GM12878 (cell line): Measurements from ENCODE around the gene ANKMY1. TPM values are rescaled to one million over a fixed set of nuclear protein-coding genes. Genes with fewer than 3 reads are reported as not detected.

Experiments used
- ATAC-seq: fragments of 200-7000 bp; cut with Tn5 transposase; 3 replicates; pipeline ENCODE4 v1.9.1; 2020; ENCODE audit warnings: mild to moderate bottlenecking, moderate library complexity
- BruUV-seq: library from RNA; stranded (reverse); fragments of 400-500 nt; replicated peaks from 2 replicates; lab custom pipeline; 2021; lab: Mats Ljungman, UMichigan
- CTCF ChIA-PET: fragments of 300-600 bp; sonication (Branson Sonifier 250); formaldehyde crosslinking; extraction: SDS; loops from one replicate; lab custom pipeline; 2021; ENCODE audit warnings: inconsistent platforms; lab: Yijun Ruan, JAX
- POLR2A ChIA-PET: fragments of 350-600 bp; formaldehyde crosslinking; extraction: SDS; loops from one replicate; lab custom pipeline; 2021; ENCODE audit warnings: inconsistent platforms; lab: Charles Lee
- RAD21 ChIA-PET: fragments of 300-600 bp; sonication (Branson Sonifier 250); formaldehyde crosslinking; loops from one replicate; lab custom pipeline; 2023; ENCODE audit warnings: antibody characterized with exemption; ENCODE audit not compliant: unreplicated experiment; lab: Charles Lee
- SMC1A ChIA-PET: fragments of 300-600 bp; sonication (Branson Sonifier 250); formaldehyde crosslinking; loops from one replicate; lab custom pipeline; 2023; ENCODE audit not compliant: unreplicated experiment, uncharacterized antibody; lab: Charles Lee
- DNase-seq: peaks from one replicate; pipeline ENCODE4 v3.0.0-alpha.2; 2011; ENCODE audit warnings: low read depth, low spot score
- FAIRE-seq: peaks from 3 replicates; lab custom pipeline; 2011; peaks lifted over from hg19 to GRCh38; lab: Jason Lieb, UNC
- H2AFZ ChIP-seq: 2 replicates; pipeline ENCODE4 v1.6.0; 2011; ENCODE audit warnings: low read depth, low read length, control low read depth; ENCODE audit not compliant: control insufficient read depth
- H3K27ac ChIP-seq: 2 replicates; pipeline ENCODE4 v1.5.1; 2011; ENCODE audit warnings: control low read depth; ENCODE audit not compliant: control insufficient read depth, insufficient read depth
- H3K27me3 ChIP-seq, 2 experiments: replicated peaks in 1 of 2; 2 replicates each; pipeline versions ENCODE4 v1.6.0 to v1.6.1; 2011; ENCODE audit warnings: low read length in 1 of 2; ENCODE audit not compliant: control insufficient read depth in 2 of 2, insufficient read depth in 2 of 2
- H3K36me3 ChIP-seq, 2 experiments: 2 replicates each; pipeline ENCODE4 v1.5.1; 2011; ENCODE audit warnings: low read length in 1 of 2; ENCODE audit not compliant: control insufficient read depth in 2 of 2, insufficient read depth in 2 of 2
- H3K4me1 ChIP-seq: 2 replicates; pipeline ENCODE4 v1.6.1; 2011; ENCODE audit warnings: mild to moderate bottlenecking, low read length, moderate library complexity, mixed read lengths; ENCODE audit not compliant: control insufficient read depth, insufficient read depth
- H3K4me2 ChIP-seq: 2 replicates; pipeline ENCODE4 v1.6.0; 2011; ENCODE audit warnings: control low read depth; ENCODE audit not compliant: control insufficient read depth, insufficient read depth
- H3K4me3 ChIP-seq: fragments of 200-600 bp; sonication (generic); 2 replicates; pipeline ENCODE4 v1.5.1; 2016
- H3K79me2 ChIP-seq: 2 replicates; pipeline ENCODE4 v1.6.0; 2011; ENCODE audit warnings: low read length; ENCODE audit not compliant: control insufficient read depth, insufficient read depth
- H3K9ac ChIP-seq: 2 replicates; pipeline ENCODE4 v1.8.0; 2011; ENCODE audit warnings: low read length, control low read depth, mixed read lengths; ENCODE audit not compliant: control insufficient read depth, insufficient read depth
- H3K9me3 ChIP-seq: replicated peaks from 3 replicates; pipeline ENCODE4 v1.5.1; 2011; ENCODE audit warnings: mild to moderate bottlenecking, low read length; ENCODE audit not compliant: control insufficient read depth, insufficient read depth
- H4K20me1 ChIP-seq: 2 replicates; pipeline ENCODE4 v1.6.0; 2011; ENCODE audit not compliant: control insufficient read depth, insufficient read depth
- ATF7 ChIP-seq: fragments of 450-650 bp; IDR thresholded peaks from 2 replicates; pipeline ENCODE4 v1.6.1; 2016; ENCODE audit warnings: low read depth, mild to moderate bottlenecking
- EED ChIP-seq: sonication (generic); IDR thresholded peaks from 2 replicates; pipeline ENCODE4 v1.6.1; 2016; ENCODE audit warnings: antibody characterized with exemption, low read depth
- HCFC1 ChIP-seq: fragments of 150-350 bp; IDR thresholded peaks from 2 replicates; pipeline ENCODE4 v1.6.1; 2014; ENCODE audit warnings: low read length
- NFIC ChIP-seq: IDR thresholded peaks from 2 replicates; pipeline ENCODE4 v1.6.1; 2012; ENCODE audit warnings: low read depth, mild to moderate bottlenecking, inconsistent platforms, low read length, moderate library complexity
- NFXL1 ChIP-seq: fragments of 450-650 bp; IDR thresholded peaks from 2 replicates; pipeline ENCODE4 v1.6.1; 2017; ENCODE audit warnings: antibody characterized with exemption, mild to moderate bottlenecking, borderline replicate concordance
- NFYB ChIP-seq: IDR thresholded peaks from 2 replicates; pipeline ENCODE4 v1.6.1; 2011; ENCODE audit warnings: low read depth, mild to moderate bottlenecking, low read length, improper control_type of control experiment, moderate library complexity; ENCODE audit not compliant: insufficient read depth
- PAX5 ChIP-seq: IDR thresholded peaks from 2 replicates; pipeline ENCODE4 v1.6.1; 2011; ENCODE audit warnings: low read depth, low read length, borderline replicate concordance
- POU2F2 ChIP-seq: IDR thresholded peaks from 3 replicates; pipeline ENCODE4 v1.6.1; 2011; ENCODE audit warnings: low read depth, mild to moderate bottlenecking, low read length, borderline replicate concordance
- REST ChIP-seq: IDR thresholded peaks from 2 replicates; pipeline ENCODE4 v1.6.1; 2012; ENCODE audit warnings: mild to moderate bottlenecking, low read depth, low read length
- TCF12 ChIP-seq: IDR thresholded peaks from 2 replicates; pipeline ENCODE4 v1.6.1; 2011; ENCODE audit warnings: low read depth, mild to moderate bottlenecking, low read length
- WGBS: methylation state at CpG from one replicate; pipeline ENCODE4 v1.1.6; 2016; ENCODE audit warnings: low lambda C conversion rate; ENCODE audit not compliant: insufficient replicate concordance, insufficient coverage; ENCODE audit errors: missing lambda C conversion rate; 5-methylcytosine and 5-hydroxymethylcytosine counted together
- in situ Hi-C: fragments of 300-500 bp; cut with MboI; formaldehyde crosslinking; loops from 9 replicates; pipeline ENCODE4 v1.14.3; 2018; ENCODE audit warnings: mixed read lengths
- intact Hi-C: fragments of 100-400 bp; cut with micrococcal nuclease; formaldehyde crosslinking; loops from one replicate; pipeline ENCODE4 v1.14.2; 2022; ENCODE audit not compliant: unreplicated experiment
- polyA plus RNA-seq, 11 experiments: library from polyadenylated mRNA; depleted of rRNA in 4 of 11; unstranded in 6 of 11; stranded (reverse) in 5 of 11; fragments of >200 nt; fragmentation: Nextera tagmentation in 4 of 11; fragmentation: Illumina TruSeq in 1 of 11; extraction: Ambion mirVana in 4 of 11; extraction: Trizol in 1 of 11; gene quantifications; 1 replicate in 1 of 11; 2 replicates in 10 of 11; pipeline versions ENCODE4 v1.2.1 to v1.2.3, GENCODE V29; 2011 to 2016; ENCODE audit warnings: inconsistent platforms in 2 of 11, missing spikeins in 2 of 11, low read depth in 1 of 11
- total RNA-seq, 4 experiments: library from RNA; depleted of rRNA in 3 of 4; stranded (reverse); fragments of >200 nt in 3 of 4; fragmentation: Illumina TruSeq in 1 of 4; extraction: Trizol in 1 of 4; gene quantifications; 2 replicates each; pipeline versions ENCODE4 v1.2.1 to v1.2.3, GENCODE V29; 2013 to 2021

The ANKMY1 gene
- total and polyA plus RNA-seq, 10 of the 15 experiments (the other 5 are each of a cell fraction or from before 2014, with no cell fraction given), result 1.1 to 15.3 (median 11.1) TPM

- Histone ChIP-seq H3K27ac (peak overlapping the region; percentile 46; the same call in 1 of the 2 replicates), H3K27me3 (no peaks in the 10 kb centered on the region), H3K9ac (no peak overlapping the region), H3K4me2 (no peak overlapping the region), H4K20me1 (no peaks in the 10 kb centered on the region), H3K4me1 (peaks cover 15% of the 10 kb centered on the region; the same call in 1 of the 2 replicates), H3K9me3 (no peaks in the 10 kb centered on the region; the same call in 2 of the 3 replicates)
- FAIRE-seq, result no peak
- ChIA-PET POLR2A (interaction anchor here (0.8 to 1.7 kb wide), 4 partner anchors 12 to 38 kb away, joined by 3 to 7 read pairs (median 4); no protein-coding TSS in a partner anchor), RAD21 (interaction anchor here (1.7 to 2.2 kb wide), 2 partner anchors 14 to 38 kb away, joined by 5 to 17 read pairs; no protein-coding TSS in a partner anchor), CTCF (interaction anchor here (1.4 to 1.9 kb wide), 3 partner anchors 28 to 38 kb away, joined by 4 to 6 read pairs (median 4); no protein-coding TSS in a partner anchor), SMC1A (interaction anchor here (0.6 to 2.3 kb wide), 7 partner anchors 12 to 104 kb away, joined by 3 to 12 read pairs (median 3); no protein-coding TSS in a partner anchor)
- 0% methylated on average over 1 of the region's 1 CpG for WGBS
- peak; percentile 73 for ATAC-seq
- DNase-seq, result no peak
- intact Hi-C loops, result no loop called here
- TF ChIP-seq ATF7, result no peak
- TF ChIP-seq EED, result 0 out of 2 replicates have a peak, but pooled peaks have one; percentile 26
- 0 out of 2 replicates have a peak, but pooled peaks have one; percentile 13 for TF ChIP-seq NFIC
- TF ChIP-seq PAX5, result peak; percentile 85; the same call in 1 of the 2 replicates
- TF ChIP-seq, all 136 proteins: peak for 3
- BruUV-seq, result no TSS peak
- Histone ChIP-seq H3K4me3 (no peak overlapping the region), H3K79me2 (no peaks in the 10 kb centered on the region; the same call in none of the 2 replicates), H2AFZ (no peak overlapping the region), H3K36me3 (peaks cover 0 to 11% of the 10 kb centered on the region in 2 experiments; a peak in 1 of 4 replicates)
- in situ Hi-C loops, result no loop called here
Measured at GRCh38 chr2:240551811-240552210, 6.0 kb downstream of the ANKMY1 start.

DNA sequence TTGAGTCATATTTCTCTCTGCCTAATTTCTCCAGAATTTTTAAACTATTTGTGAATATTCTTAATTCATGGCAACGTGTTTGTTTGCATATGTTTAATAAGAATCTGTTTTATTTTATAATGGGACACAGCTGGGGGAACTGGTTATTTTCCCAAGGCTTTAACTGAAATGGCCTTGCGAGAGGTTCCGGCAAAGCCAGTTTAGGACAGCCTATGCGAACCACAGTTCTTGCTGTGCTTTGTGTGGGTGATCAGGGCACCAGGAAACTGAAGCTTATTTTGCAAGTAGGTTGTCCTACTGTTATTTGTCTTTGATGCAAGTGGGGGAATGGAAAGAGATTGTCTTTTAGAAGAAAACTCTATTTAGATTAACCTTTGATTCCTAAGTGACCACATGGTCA is 6.5 kb downstream of the ANKMY1 start:
- in situ Hi-C loops, result no loop called here
- H3K4me3 ChIP-seq, result no peak overlapping the region
- H3K36me3 ChIP-seq, result peaks cover 0 to 11% of the 10 kb centered on the region in 2 experiments; a peak in 1 of 4 replicates
- ChIA-PET RAD21 (interaction anchor here (1.7 to 2.2 kb wide), 2 partner anchors 14 to 37 kb away, joined by 5 to 17 read pairs; no protein-coding TSS in a partner anchor), SMC1A (interaction anchor here (0.6 to 2.3 kb wide), 7 partner anchors 12 to 104 kb away, joined by 3 to 12 read pairs (median 3); no protein-coding TSS in a partner anchor), CTCF (interaction anchor here (1.0 to 1.9 kb wide), 4 partner anchors 9 to 37 kb away, joined by 3 to 6 read pairs (median 4); partner anchors contain the start of gene DUSP28), POLR2A (interaction anchor here (0.8 to 1.7 kb wide), 3 partner anchors 13 to 34 kb away, joined by 3 to 7 read pairs (median 4); no protein-coding TSS in a partner anchor)
- peak overlapping the region; percentile 46 for H3K27ac ChIP-seq
- no peaks in the 10 kb centered on the region; the same call in none of the 2 replicates for H3K79me2 ChIP-seq
- no peak overlapping the region for H3K9ac ChIP-seq
- H4K20me1 ChIP-seq, result no peaks in the 10 kb centered on the region
- FAIRE-seq, result no peak
- no peak for ATAC-seq
- BruUV-seq, result no TSS peak
- no peak for DNase-seq
- H3K4me1 ChIP-seq, result peaks cover 15% of the 10 kb centered on the region; the same call in 1 of the 2 replicates
- H3K9me3 ChIP-seq, result no peaks in the 10 kb centered on the region; the same call in 2 of the 3 replicates
- H3K27me3 ChIP-seq, result no peaks in the 10 kb centered on the region
- 0 out of 2 replicates have a peak overlapping the region, but pooled peaks have one; percentile 13 for H3K4me2 ChIP-seq
- WGBS, result 99% methylated on average over 4 of the region's 4 CpGs
- H2AFZ ChIP-seq, result no peak overlapping the region
- intact Hi-C loops, result no loop called here
- TF ChIP-seq NFYB (no peak), HCFC1 (no peak), NFXL1 (no peak), TCF12 (no peak), POU2F2 (no peak), REST (no peak)
